NCI-H524 treated with DMSO at 0.1 percent for 48 hours (cell line): ENCODE measurements around the gene CTSA.
A peak's percentile ranks its signal among the peaks of the same experiment; 100 is the strongest.
"Not testable (repeated sequence)": the region's sequence is repeated elsewhere in the genome, so short reads cannot be mapped to it uniquely, and the experiment has no call there.

ENCODE experiments used
- DNase-seq: peaks from one replicate; lab custom pipeline; 2025; lab: John Stamatoyannopoulos, UW

The CTSA gene

GRCh38 chr20:45918182-45918737 lies 27.1 kb downstream of the CTSA start:
- DNase-seq = no peak

- DNase-seq = no peak
These were observed 27.8 kb downstream of the CTSA start for GRCh38 chr20:45918779-45919537.

GRCh38 chr20:45919542-45920399 lies 28.6 kb downstream of the CTSA start:
- no peak for DNase-seq

GRCh38 chr20:45920462-45921336 lies 29.6 kb downstream of the CTSA start:
- no peak for DNase-seq

GRCh38 chr20:45921337-45922189 lies 30.4 kb downstream of the CTSA start:
- DNase-seq = no peak

GRCh38 chr20:45924391-45925261 lies 33.5 kb downstream of the CTSA start:
- no peak for DNase-seq

GRCh38 chr20:45925821-45926506 lies 34.8 kb downstream of the CTSA start:
- DNase-seq = no peak

- DNase-seq = no peak
These were observed 35.6 kb downstream of the CTSA start for GRCh38 chr20:45926731-45927070.

GRCh38 chr20:45927071-45927878 lies 36.1 kb downstream of the CTSA start:
- no peak for DNase-seq

- not testable (repeated sequence) for DNase-seq
These were observed 40.5 kb downstream of the CTSA start for GRCh38 chr20:45931680-45932079.

GRCh38 chr20:45933266-45934045 lies 42.3 kb downstream of the CTSA start:
- DNase-seq = peak; percentile 71

- DNase-seq = no peak
These were observed 43.0 kb downstream of the CTSA start for GRCh38 chr20:45934046-45934585.

GRCh38 chr20:45934586-45935415 lies 43.7 kb downstream of the CTSA start, which contains the start of gene PCIF1:
PCIF1 (plus strand) TSS chr20:45934683; CDS start chr20:45939000, 4,317 bp downstream.
- peak; percentile 82 for DNase-seq

GRCh38 chr20:45935416-45936046 lies 44.4 kb downstream of the CTSA start:
- no peak for DNase-seq

GRCh38 chr20:45937765-45938164 lies 46.6 kb downstream of the CTSA start:
- no peak for DNase-seq
